Sigmoid colon (tissue), 7 donors: ENCODE measurements around the gene CTCF. TPM values are rescaled to one million over a fixed set of nuclear protein-coding genes. Genes with fewer than 3 reads are reported as not detected.
A peak's percentile ranks its signal among the peaks of the same experiment; 100 is the strongest.

Source experiments
- DNase-seq: peaks from one replicate; pipeline ENCODE4 v3.0.0-alpha.2; 2019
- H3K27ac ChIP-seq, 4 donors: fragments of 200-600 bp; sonication (generic); one replicate each; pipeline ENCODE4 v1.5.1; 2016 to 2019; ENCODE audit warnings: mild to moderate bottlenecking in 1 of 4
- H3K27me3 ChIP-seq, 3 donors: fragments of 200-600 bp; sonication (generic); one replicate each; pipeline ENCODE4 v1.5.1; 2019; ENCODE audit warnings: mild to moderate bottlenecking in 1 of 3
- H3K36me3 ChIP-seq, 4 donors: fragments of 200-600 bp; sonication (generic); one replicate each; pipeline ENCODE4 v1.5.1; 2016 to 2019
- H3K4me1 ChIP-seq, 4 donors: fragments of 200-600 bp; sonication (generic); one replicate each; pipeline ENCODE4 v1.5.1; 2017 to 2019
- H3K4me3 ChIP-seq, 4 donors: fragments of 200-600 bp; sonication (generic); one replicate each; pipeline ENCODE4 v1.5.1; 2017 to 2019; ENCODE audit warnings: mild to moderate bottlenecking in 2 of 4, moderate library complexity in 1 of 4
- H3K9me3 ChIP-seq, 4 donors: fragments of 200-600 bp in 3 of 4; sonication (generic) in 3 of 4; one replicate each; pipeline versions ENCODE4 v1.5.1 to v1.6.1; 2013 to 2019
- EP300 ChIP-seq, 4 donors: sonication (generic); formaldehyde crosslinking; IDR thresholded peaks; one replicate each; pipeline ENCODE4 v1.6.1; 2017; ENCODE audit warnings: antibody characterized with exemption in 4 of 4
- POLR2A ChIP-seq, 2 donors: fragments of 450-650 bp; IDR thresholded peaks; one replicate each; pipeline ENCODE4 v1.6.1; 2016; ENCODE audit warnings: antibody characterized with exemption in 2 of 2, mild to moderate bottlenecking in 2 of 2, moderate library complexity in 2 of 2
- POLR2AphosphoS5 ChIP-seq, 4 donors: sonication (generic); formaldehyde crosslinking; IDR thresholded peaks; one replicate each; pipeline ENCODE4 v1.6.1; 2017; ENCODE audit warnings: antibody characterized with exemption in 4 of 4
- WGBS, 2 donors: extraction: QIAGEN DNeasy Blood & Tissue Kit; methylation state at CpG; one replicate each; pipeline ENCODE4 v1.1.7; 2013; 5-methylcytosine and 5-hydroxymethylcytosine counted together
- intact Hi-C: fragments of 100-400 bp; cut with DNase I; formaldehyde crosslinking; loops from one replicate; pipeline ENCODE4 v1.15.1; 2023
- polyA plus RNA-seq, 3 donors: library from polyadenylated mRNA; stranded (reverse); fragments of 200-250 nt; gene quantifications; one replicate each; pipeline ENCODE4 v1.2.3, GENCODE V29; 2013
- total RNA-seq, 4 donors: library from RNA; depleted of rRNA; stranded (reverse); fragments of >200 nt; gene quantifications; one replicate each; pipeline ENCODE4 v1.1.0, GENCODE V29; 2016
- TF ChIP-seq, protein P1 (sequence below), 4 experiments: fragments of 450-650 bp in 3 of 4; fragments of 200-600 bp in 1 of 4; IDR thresholded peaks; one replicate each; pipeline ENCODE4 v1.5.1; 2016 to 2019; ENCODE audit warnings: antibody characterized with exemption in 4 of 4, mild to moderate bottlenecking in 3 of 4, moderate library complexity in 2 of 4
- donor health status: healthy with polysubstance abuse.
- donor health status: Bipolar disorder and iron deficiency.
- donor health status: healthy.

CTCF gene
- total and polyA plus RNA-seq, 7 donors: 25.8 to 45.7 (median 29.2) TPM

DNA sequence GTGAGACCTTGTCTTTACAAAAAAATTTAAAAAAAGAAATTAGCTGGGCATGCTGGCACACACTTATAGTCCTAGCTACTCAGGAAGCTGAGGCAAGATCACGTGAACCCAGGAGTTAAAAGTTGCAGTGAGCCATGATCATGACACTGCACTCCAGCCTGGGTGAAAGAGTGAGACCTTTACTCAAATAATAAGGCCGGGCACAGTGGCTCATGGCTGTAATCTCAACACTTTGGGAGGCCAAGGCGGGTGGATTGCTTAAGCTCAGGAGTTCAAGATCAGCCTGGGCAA is 45.2 kb upstream of the CTCF start:
- H3K4me3 ChIP-seq: no peak overlapping the region
- peak overlapping the region in 2 of 4 donors; percentile 43 to 66 for H3K27ac ChIP-seq
- intact Hi-C loops: no loop called here
- H3K27me3 ChIP-seq: no peaks in the 10 kb centered on the region
- no peaks in the 10 kb centered on the region for H3K9me3 ChIP-seq
- no peaks in the 10 kb centered on the region for H3K36me3 ChIP-seq
- no peak for DNase-seq
- peaks cover 0 to 21% (median 13%) of the 10 kb centered on the region in 4 donors for H3K4me1 ChIP-seq
- WGBS, 2 donors: 69 to 86% methylated on average over 3 of the region's 3 CpGs
- no peak for TF ChIP-seq EP300 (IDR thresholded peaks at IDR 0.05)
- TF ChIP-seq POLR2A (IDR thresholded peaks at IDR 0.05): no peak
- no peak for TF ChIP-seq POLR2AphosphoS5 (IDR thresholded peaks at IDR 0.05)
- TF ChIP-seq, protein P1, sequence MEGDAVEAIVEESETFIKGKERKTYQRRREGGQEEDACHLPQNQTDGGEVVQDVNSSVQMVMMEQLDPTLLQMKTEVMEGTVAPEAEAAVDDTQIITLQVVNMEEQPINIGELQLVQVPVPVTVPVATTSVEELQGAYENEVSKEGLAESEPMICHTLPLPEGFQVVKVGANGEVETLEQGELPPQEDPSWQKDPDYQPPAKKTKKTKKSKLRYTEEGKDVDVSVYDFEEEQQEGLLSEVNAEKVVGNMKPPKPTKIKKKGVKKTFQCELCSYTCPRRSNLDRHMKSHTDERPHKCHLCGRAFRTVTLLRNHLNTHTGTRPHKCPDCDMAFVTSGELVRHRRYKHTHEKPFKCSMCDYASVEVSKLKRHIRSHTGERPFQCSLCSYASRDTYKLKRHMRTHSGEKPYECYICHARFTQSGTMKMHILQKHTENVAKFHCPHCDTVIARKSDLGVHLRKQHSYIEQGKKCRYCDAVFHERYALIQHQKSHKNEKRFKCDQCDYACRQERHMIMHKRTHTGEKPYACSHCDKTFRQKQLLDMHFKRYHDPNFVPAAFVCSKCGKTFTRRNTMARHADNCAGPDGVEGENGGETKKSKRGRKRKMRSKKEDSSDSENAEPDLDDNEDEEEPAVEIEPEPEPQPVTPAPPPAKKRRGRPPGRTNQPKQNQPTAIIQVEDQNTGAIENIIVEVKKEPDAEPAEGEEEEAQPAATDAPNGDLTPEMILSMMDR (IDR thresholded peaks at IDR 0.05): no peak

DNA sequence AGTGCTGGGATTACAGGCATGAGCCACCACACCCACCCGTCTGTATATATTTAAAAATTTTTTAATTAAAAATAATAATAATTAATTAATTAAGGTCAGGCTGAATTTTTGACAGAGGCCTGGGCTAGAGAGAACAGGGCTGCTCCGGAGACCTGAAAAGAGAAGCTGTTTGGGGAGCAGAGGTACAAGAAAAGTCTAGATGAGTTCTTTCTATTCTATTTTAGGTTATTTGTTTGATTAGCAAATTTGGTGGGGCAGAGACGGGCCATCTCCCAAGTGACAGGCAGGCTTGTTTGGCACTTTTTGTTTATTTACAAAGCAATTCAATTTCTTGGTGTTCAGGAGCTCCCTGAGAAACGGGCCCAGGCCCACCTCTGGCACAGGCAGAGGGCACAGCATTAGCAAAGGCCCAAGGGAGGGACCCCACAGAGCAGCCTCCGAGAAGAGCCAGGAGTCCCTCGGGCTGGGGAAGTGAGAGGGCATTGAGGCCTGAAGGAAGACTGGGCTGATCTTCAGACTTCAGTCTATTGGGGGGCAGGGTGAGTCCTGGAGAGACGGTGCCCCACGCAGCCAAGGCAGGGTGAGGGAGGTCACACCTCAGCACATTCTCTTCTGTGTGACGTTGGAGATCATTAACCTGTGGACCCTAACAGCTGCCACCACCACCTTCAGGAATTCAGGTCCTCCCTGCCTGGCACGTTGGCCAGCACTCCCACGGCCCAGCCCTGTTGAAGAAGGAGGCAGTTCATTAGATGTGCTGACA is 44.5 kb upstream of the CTCF start:
- DNase-seq: no peak
- Histone ChIP-seq H3K9me3 (no peaks in the 10 kb centered on the region), H3K36me3 (no peaks in the 10 kb centered on the region), H3K4me1 (peaks cover 0 to 21% (median 13%) of the 10 kb centered on the region in 4 donors), H3K27me3 (no peaks in the 10 kb centered on the region), H3K4me3 (no peak overlapping the region), H3K27ac (no peak overlapping the region)
- WGBS, 2 donors: 53 to 60% methylated on average over 11 of the region's 11 CpGs
- intact Hi-C loops: no loop called here
- TF ChIP-seq POLR2AphosphoS5 (IDR thresholded peaks at IDR 0.05) (no peak), POLR2A (IDR thresholded peaks at IDR 0.05) (no peak), EP300 (IDR thresholded peaks at IDR 0.05) (no peak)
- TF ChIP-seq, protein P1 (IDR thresholded peaks at IDR 0.05): no peak

DNA sequence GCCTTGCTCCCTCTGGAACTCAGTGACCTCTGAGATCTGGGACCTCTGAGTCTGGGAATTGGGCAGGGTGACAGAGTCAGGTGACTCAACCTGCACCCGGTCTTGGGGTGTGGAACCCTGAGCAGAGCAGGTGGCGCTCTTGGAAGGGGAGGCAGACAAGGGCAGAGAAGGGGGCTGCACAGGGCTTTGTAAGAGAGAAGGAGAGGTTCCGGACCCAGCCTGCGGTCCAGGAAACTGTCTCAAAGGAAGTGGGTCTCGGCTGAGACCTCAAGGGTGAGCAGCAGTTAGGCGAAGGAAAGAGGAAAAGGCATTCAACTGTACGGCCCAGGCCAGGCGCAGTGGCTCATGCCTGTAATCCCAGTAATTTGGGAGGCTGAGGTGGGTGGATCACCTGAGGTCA is 43.6 kb upstream of the CTCF start:
- no peak for TF ChIP-seq POLR2A (IDR thresholded peaks at IDR 0.05)
- no peak for TF ChIP-seq EP300 (IDR thresholded peaks at IDR 0.05)
- TF ChIP-seq, protein P1 (IDR thresholded peaks at IDR 0.05): no peak
- TF ChIP-seq POLR2AphosphoS5 (IDR thresholded peaks at IDR 0.05): no peak
- 60 to 81% methylated on average over 8 of the region's 8 CpGs for WGBS, 2 donors
- Histone ChIP-seq H3K27me3 (no peaks in the 10 kb centered on the region), H3K9me3 (no peaks in the 10 kb centered on the region), H3K4me3 (no peak overlapping the region), H3K27ac (no peak overlapping the region), H3K4me1 (peaks cover 0 to 21% (median 13%) of the 10 kb centered on the region in 4 donors), H3K36me3 (no peaks in the 10 kb centered on the region)
- no peak for DNase-seq
- intact Hi-C loops: no loop called here

DNA sequence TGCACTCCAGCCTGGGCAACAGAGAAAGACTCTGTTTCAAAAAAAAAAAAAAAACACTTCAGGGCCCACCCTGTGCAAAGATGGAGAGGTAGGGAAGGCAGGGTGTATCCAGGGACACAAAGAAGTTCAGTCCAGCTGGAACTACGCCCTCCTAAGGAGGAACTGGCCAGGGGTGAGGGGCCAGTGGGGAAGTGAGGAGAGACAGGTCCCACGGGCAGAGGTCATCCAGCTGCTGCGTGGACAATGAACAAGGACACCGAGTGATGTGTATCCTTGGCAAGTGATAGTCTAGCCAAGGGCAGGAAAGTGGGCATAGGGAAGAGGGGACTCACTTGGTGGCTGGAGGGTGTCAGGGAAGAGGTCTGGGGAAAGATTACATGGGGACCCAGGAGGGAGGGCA is 43.1 kb upstream of the CTCF start:
- TF ChIP-seq, protein P1 (IDR thresholded peaks at IDR 0.05): no peak
- no peak for TF ChIP-seq EP300 (IDR thresholded peaks at IDR 0.05)
- TF ChIP-seq POLR2AphosphoS5 (IDR thresholded peaks at IDR 0.05): no peak
- no peak for TF ChIP-seq POLR2A (IDR thresholded peaks at IDR 0.05)
- H3K36me3 ChIP-seq: no peaks in the 10 kb centered on the region
- no peaks in the 10 kb centered on the region for H3K9me3 ChIP-seq
- H3K4me1 ChIP-seq: peaks cover 0 to 21% (median 13%) of the 10 kb centered on the region in 4 donors
- H3K4me3 ChIP-seq: no peak overlapping the region
- intact Hi-C loops: no loop called here
- WGBS, 2 donors: 75 to 81% methylated on average over 4 of the region's 4 CpGs
- DNase-seq: no peak
- no peaks in the 10 kb centered on the region for H3K27me3 ChIP-seq
- no peak overlapping the region for H3K27ac ChIP-seq
